ENCODE measurements around the gene BNC2.

The BNC2 gene

DNA sequence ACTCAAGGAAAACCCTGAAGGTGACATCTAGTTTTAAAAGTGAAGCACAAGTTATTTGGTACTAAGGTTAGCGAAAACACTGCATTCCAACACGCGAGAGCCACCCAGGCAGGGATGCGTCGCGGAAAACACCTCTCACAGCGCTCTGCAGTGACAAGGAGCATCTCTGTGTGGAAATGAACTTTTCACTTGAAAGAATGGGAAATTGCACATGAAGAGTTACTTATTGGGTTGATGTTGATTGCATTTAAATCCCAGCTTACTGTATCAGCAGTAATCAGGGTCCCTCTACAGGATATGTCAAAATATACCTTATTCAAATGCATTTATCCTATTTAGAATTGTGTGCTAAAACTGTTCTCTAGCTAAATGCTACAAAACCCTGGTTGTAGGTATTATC lies 144.4 kb downstream of the BNC2 start:
- Histone ChIP-seq H2AFZ (ENCODE audit: low read length) (no peak overlapping the region), H3K4me3 (ENCODE audit: low read length, poor library complexity, severe bottlenecking) (no peak overlapping the region), H3K4me2 (ENCODE audit: low read depth, low read length, poor library complexity, severe bottlenecking) (no peak overlapping the region), H3K4me1 (ENCODE audit: insufficient read depth, low read length, poor library complexity, severe bottlenecking) (no peaks in the 10 kb centered on the region), H3K9me2 (replicated peaks; ENCODE audit: low read depth, low read length) (no peaks in the 10 kb centered on the region), H4K20me1 (ENCODE audit: insufficient read depth, low read length, poor library complexity, severe bottlenecking) (no peaks in the 10 kb centered on the region), H3K27me3 (ENCODE audit: insufficient read depth, low read length, poor library complexity, severe bottlenecking) (no peaks in the 10 kb centered on the region), H3K9me3 (ENCODE audit: insufficient read depth, low read depth, low read length) (no peaks in the 10 kb centered on the region), H3K79me2 (ENCODE audit: insufficient read depth, low read length) (no peaks in the 10 kb centered on the region), H3F3A (ENCODE audit: low read depth) (no peaks in the 10 kb centered on the region), H3K36me3 (ENCODE audit: insufficient read depth, low read length) (no peaks in the 10 kb centered on the region), H3K9ac (ENCODE audit: low read depth, low read length, poor library complexity, severe bottlenecking) (no peak overlapping the region)
- TF ChIP-seq, protein P1, sequence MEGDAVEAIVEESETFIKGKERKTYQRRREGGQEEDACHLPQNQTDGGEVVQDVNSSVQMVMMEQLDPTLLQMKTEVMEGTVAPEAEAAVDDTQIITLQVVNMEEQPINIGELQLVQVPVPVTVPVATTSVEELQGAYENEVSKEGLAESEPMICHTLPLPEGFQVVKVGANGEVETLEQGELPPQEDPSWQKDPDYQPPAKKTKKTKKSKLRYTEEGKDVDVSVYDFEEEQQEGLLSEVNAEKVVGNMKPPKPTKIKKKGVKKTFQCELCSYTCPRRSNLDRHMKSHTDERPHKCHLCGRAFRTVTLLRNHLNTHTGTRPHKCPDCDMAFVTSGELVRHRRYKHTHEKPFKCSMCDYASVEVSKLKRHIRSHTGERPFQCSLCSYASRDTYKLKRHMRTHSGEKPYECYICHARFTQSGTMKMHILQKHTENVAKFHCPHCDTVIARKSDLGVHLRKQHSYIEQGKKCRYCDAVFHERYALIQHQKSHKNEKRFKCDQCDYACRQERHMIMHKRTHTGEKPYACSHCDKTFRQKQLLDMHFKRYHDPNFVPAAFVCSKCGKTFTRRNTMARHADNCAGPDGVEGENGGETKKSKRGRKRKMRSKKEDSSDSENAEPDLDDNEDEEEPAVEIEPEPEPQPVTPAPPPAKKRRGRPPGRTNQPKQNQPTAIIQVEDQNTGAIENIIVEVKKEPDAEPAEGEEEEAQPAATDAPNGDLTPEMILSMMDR (conservative IDR thresholded peaks at IDR 0.05; ENCODE audit: low read length): peak; percentile 45
- no peak for TF ChIP-seq EZH2phosphoT487 (IDR thresholded peaks at IDR 0.05; ENCODE audit: borderline replicate concordance)

DNA sequence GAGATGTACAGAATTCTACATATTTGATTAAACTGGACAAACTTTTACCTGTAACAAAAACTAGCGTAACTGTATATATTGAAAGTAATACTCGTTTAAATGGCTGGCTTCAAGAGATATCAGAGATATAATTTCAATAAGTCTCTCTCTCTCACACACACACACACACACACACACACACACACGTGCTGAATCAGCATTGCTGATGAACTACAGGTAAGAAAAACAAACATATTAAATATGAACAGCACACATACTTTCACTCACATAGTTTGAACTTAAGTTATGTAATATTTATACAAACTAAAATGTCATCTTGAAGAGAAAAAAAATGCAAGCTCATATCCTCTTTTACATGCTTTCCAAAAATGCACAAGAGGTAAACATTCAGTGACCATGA lies 145.4 kb downstream of the BNC2 start:
- TF ChIP-seq, protein P1 (conservative IDR thresholded peaks at IDR 0.05; ENCODE audit: low read length): no peak
- no peak for TF ChIP-seq EZH2phosphoT487 (IDR thresholded peaks at IDR 0.05; ENCODE audit: borderline replicate concordance)
- no peaks in the 10 kb centered on the region for H3K79me2 ChIP-seq (ENCODE audit: insufficient read depth, low read length)
- no peaks in the 10 kb centered on the region for H4K20me1 ChIP-seq (ENCODE audit: insufficient read depth, low read length, poor library complexity, severe bottlenecking)
- no peaks in the 10 kb centered on the region for H3F3A ChIP-seq (ENCODE audit: low read depth)
- no peak overlapping the region for H2AFZ ChIP-seq (ENCODE audit: low read length)
- no peak overlapping the region for H3K4me2 ChIP-seq (ENCODE audit: low read depth, low read length, poor library complexity, severe bottlenecking)
- H3K4me1 ChIP-seq (ENCODE audit: insufficient read depth, low read length, poor library complexity, severe bottlenecking): no peaks in the 10 kb centered on the region
- H3K4me3 ChIP-seq (ENCODE audit: low read length, poor library complexity, severe bottlenecking): no peak overlapping the region
- H3K9me3 ChIP-seq (ENCODE audit: insufficient read depth, low read depth, low read length): no peaks in the 10 kb centered on the region
- H3K9ac ChIP-seq (ENCODE audit: low read depth, low read length, poor library complexity, severe bottlenecking): no peak overlapping the region
- no peaks in the 10 kb centered on the region for H3K27me3 ChIP-seq (ENCODE audit: insufficient read depth, low read length, poor library complexity, severe bottlenecking)
- H3K9me2 ChIP-seq (replicated peaks; ENCODE audit: low read depth, low read length): no peaks in the 10 kb centered on the region
- H3K36me3 ChIP-seq (ENCODE audit: insufficient read depth, low read length): no peaks in the 10 kb centered on the region

DNA sequence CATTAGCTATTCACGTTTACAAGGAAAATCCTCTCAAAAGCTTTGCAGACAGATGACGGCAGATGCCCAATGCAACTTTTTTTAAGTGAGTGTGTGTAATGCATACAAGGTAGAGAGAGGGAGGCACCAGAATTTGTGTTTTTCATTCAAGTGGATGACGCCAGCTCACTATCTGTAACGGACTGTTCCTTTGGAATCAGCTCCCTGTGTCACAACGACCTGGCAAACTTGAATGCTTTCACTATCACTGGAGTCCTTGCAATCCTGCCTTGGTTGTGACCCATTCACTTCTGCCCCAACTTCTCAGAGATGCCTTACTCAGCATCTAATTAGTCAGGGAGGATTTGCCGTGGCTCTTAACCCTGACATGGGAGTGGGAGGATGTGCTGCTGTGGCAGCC lies 148.5 kb downstream of the BNC2 start:
- no peak overlapping the region for H3K4me3 ChIP-seq (ENCODE audit: low read length, poor library complexity, severe bottlenecking)
- H3K27me3 ChIP-seq (ENCODE audit: insufficient read depth, low read length, poor library complexity, severe bottlenecking): no peaks in the 10 kb centered on the region
- H3K4me2 ChIP-seq (ENCODE audit: low read depth, low read length, poor library complexity, severe bottlenecking): no peak overlapping the region

More for the DNA sequence above, 148.5 kb downstream of the BNC2 start:
- Histone ChIP-seq H3K36me3 (ENCODE audit: insufficient read depth, low read length) (no peaks in the 10 kb centered on the region), H3K9me3 (ENCODE audit: insufficient read depth, low read depth, low read length) (no peaks in the 10 kb centered on the region), H2AFZ (ENCODE audit: low read length) (no peak overlapping the region), H3K4me1 (ENCODE audit: insufficient read depth, low read length, poor library complexity, severe bottlenecking) (no peaks in the 10 kb centered on the region), H3K9ac (ENCODE audit: low read depth, low read length, poor library complexity, severe bottlenecking) (no peak overlapping the region), H3F3A (ENCODE audit: low read depth) (no peaks in the 10 kb centered on the region), H4K20me1 (ENCODE audit: insufficient read depth, low read length, poor library complexity, severe bottlenecking) (no peaks in the 10 kb centered on the region), H3K9me2 (replicated peaks; ENCODE audit: low read depth, low read length) (no peaks in the 10 kb centered on the region), H3K79me2 (ENCODE audit: insufficient read depth, low read length) (no peaks in the 10 kb centered on the region)
- no peak for TF ChIP-seq EZH2phosphoT487 (IDR thresholded peaks at IDR 0.05; ENCODE audit: borderline replicate concordance)
- TF ChIP-seq, protein P1 (conservative IDR thresholded peaks at IDR 0.05; ENCODE audit: low read length): no peak

All from Loucy (cell line).